HCT116 (cell line): ENCODE measurements around the gene SMARCA4. TPM values are rescaled to one million over a fixed set of nuclear protein-coding genes. Genes with fewer than 3 reads are reported as not detected.

ENCODE experiments used
- ATAC-seq: fragments of 200-7000 bp; cut with Tn5 transposase; 2 replicates; pipeline ENCODE4 v1.9.1; 2020; ENCODE audit warnings: mild to moderate bottlenecking, moderate library complexity
- BruUV-seq: library from RNA; stranded (reverse); fragments of 400-500 nt; replicated peaks from 2 replicates; lab custom pipeline; 2021; lab: Mats Ljungman, UMichigan
- CTCF ChIA-PET: fragments of 300-600 bp; sonication (Branson Sonifier 250); formaldehyde crosslinking; loops from one replicate; lab custom pipeline; 2021; ENCODE audit warnings: antibody characterized with exemption; lab: Charles Lee
- POLR2A ChIA-PET: fragments of 300-600, 350-600 bp; sonication (Branson Sonifier 250); formaldehyde crosslinking; loops from one replicate; lab custom pipeline; 2021; ENCODE audit warnings: antibody characterized with exemption; lab: Charles Lee
- RAD21 ChIA-PET, 2 experiments: fragments of 300-600 bp; sonication (Branson Sonifier 250); formaldehyde crosslinking; loops; one replicate each; lab custom pipeline; 2023; ENCODE audit warnings: low total read pairs in 2 of 2; ENCODE audit not compliant: uncharacterized antibody in 2 of 2, unreplicated experiment in 2 of 2, low non-redundant PET in 1 of 2; lab: Charles Lee
- DNase-seq: peaks from one replicate; pipeline ENCODE4 v3.0.0-alpha.2; 2010; ENCODE audit warnings: low read depth, low spot score
- H2AFZ ChIP-seq: fragments of 200-600 bp; shearing (Covaris generic), sonication (generic); 2 replicates; pipeline ENCODE4 v1.6.1; 2017; ENCODE audit warnings: low read depth, mixed run types, mixed read lengths, antibody characterized with exemption, low read length; ENCODE audit not compliant: poor library complexity, severe bottlenecking
- H3K27ac ChIP-seq: 2 replicates; pipeline ENCODE4 v1.5.1; 2012; ENCODE audit warnings: low read depth, low read length
- H3K27me3 ChIP-seq: fragments of 200-600 bp; sonication (generic); 2 replicates; pipeline ENCODE4 v1.6.1; 2016; ENCODE audit warnings: mixed run types, low read length, mixed read lengths; ENCODE audit not compliant: insufficient read depth
- H3K36me3 ChIP-seq, 2 experiments: fragments of 200-500 bp in 1 of 2; fragments of 200-600 bp in 1 of 2; sonication (Bioruptor generic) in 1 of 2; sonication (generic) in 1 of 2; 2 replicates each; pipeline versions ENCODE4 v1.5.1 to v1.6.1; 2014 to 2016; ENCODE audit warnings: low read length in 2 of 2, inconsistent platforms in 1 of 2, mixed read lengths in 1 of 2, mixed run types in 1 of 2; ENCODE audit not compliant: insufficient read depth in 2 of 2, control insufficient read depth in 1 of 2
- H3K4me1 ChIP-seq, 2 experiments: fragments of 200-600 bp in 1 of 2; sonication (generic) in 1 of 2; 2 replicates each; pipeline versions ENCODE4 v1.5.1 to v1.6.1; 2012 to 2017; ENCODE audit warnings: low read length in 2 of 2, inconsistent platforms in 1 of 2, mild to moderate bottlenecking in 1 of 2, mixed read lengths in 1 of 2, mixed run types in 1 of 2, moderate library complexity in 1 of 2; ENCODE audit not compliant: insufficient read depth in 2 of 2, control insufficient read depth in 1 of 2
- H3K4me2 ChIP-seq: fragments of 200-600 bp; sonication (generic); 2 replicates; pipeline ENCODE4 v1.6.1; 2017; ENCODE audit warnings: mixed run types, low read length, mixed read lengths
- H3K4me3 ChIP-seq, 2 experiments: fragments of 200-600 bp in 1 of 2; sonication (generic) in 1 of 2; replicated peaks in 1 of 2; 2 replicates each; pipeline ENCODE4 v1.5.1; 2011 to 2016; ENCODE audit warnings: low read length in 2 of 2, control low read depth in 1 of 2, low read depth in 1 of 2, mild to moderate bottlenecking in 1 of 2, mixed read lengths in 1 of 2, mixed run types in 1 of 2
- H3K79me2 ChIP-seq: fragments of 200-600 bp; sonication (generic); 2 replicates; pipeline ENCODE4 v1.6.1; 2017; ENCODE audit warnings: mild to moderate bottlenecking, mixed run types, low read length, moderate library complexity, mixed read lengths; ENCODE audit not compliant: insufficient read depth
- H3K9ac ChIP-seq: fragments of 200-600 bp; sonication (generic); 2 replicates; pipeline ENCODE4 v1.6.1; 2016; ENCODE audit warnings: low read length, mixed read lengths
- H3K9me2 ChIP-seq: fragments of 200-600 bp; sonication (generic), shearing (Covaris generic); 2 replicates; pipeline ENCODE4 v1.6.1; 2017; ENCODE audit warnings: mixed run types, mild to moderate bottlenecking, moderate library complexity; ENCODE audit not compliant: insufficient read depth
- H3K9me3 ChIP-seq, 2 experiments: fragments of 200-500 bp in 1 of 2; fragments of 200-600 bp in 1 of 2; sonication (Bioruptor generic) in 1 of 2; sonication (generic) in 1 of 2; 2 replicates each; pipeline ENCODE4 v1.6.1; 2014 to 2017; ENCODE audit warnings: low read length in 2 of 2, mixed read lengths in 2 of 2, inconsistent platforms in 1 of 2, low read depth in 1 of 2, mild to moderate bottlenecking in 1 of 2, mixed run types in 1 of 2, moderate library complexity in 1 of 2; ENCODE audit not compliant: control insufficient read depth in 1 of 2, insufficient read depth in 1 of 2
- H4K20me1 ChIP-seq: fragments of 200-600 bp; sonication (generic), shearing (Covaris generic); 2 replicates; pipeline ENCODE4 v1.6.1; 2017; ENCODE audit warnings: mixed run types, mild to moderate bottlenecking, moderate library complexity; ENCODE audit not compliant: insufficient read depth
- EGR1 ChIP-seq: IDR thresholded peaks from 2 replicates; pipeline ENCODE4 v1.6.1; 2012; ENCODE audit warnings: low read depth
- ELF1 ChIP-seq: IDR thresholded peaks from 2 replicates; pipeline ENCODE4 v1.6.1; 2012; ENCODE audit warnings: low read depth, borderline replicate concordance
- EZH2phosphoT487 ChIP-seq: fragments of 200-600 bp; IDR thresholded peaks from 2 replicates; pipeline ENCODE4 v1.6.1; 2018; ENCODE audit warnings: antibody characterized with exemption, borderline replicate concordance
- FOSL1 ChIP-seq: IDR thresholded peaks from 2 replicates; pipeline ENCODE4 v1.6.1; 2012; ENCODE audit warnings: low read depth
- JUND ChIP-seq: IDR thresholded peaks from 2 replicates; pipeline ENCODE4 v1.6.1; 2012
- MAX ChIP-seq: IDR thresholded peaks from 2 replicates; pipeline ENCODE4 v1.6.1; 2012
- POLR2AphosphoS5 ChIP-seq: IDR thresholded peaks from 2 replicates; pipeline ENCODE4 v1.6.1; 2011; ENCODE audit warnings: mild to moderate bottlenecking, low read depth, low read length, moderate library complexity
- RAD21 ChIP-seq: IDR thresholded peaks from 2 replicates; pipeline ENCODE4 v1.6.1; 2012; ENCODE audit warnings: low read depth, mild to moderate bottlenecking
- SRF ChIP-seq: IDR thresholded peaks from 2 replicates; pipeline ENCODE4 v1.6.1; 2012; ENCODE audit warnings: low read depth
- ZNF274 ChIP-seq: fragments of 200-500 bp; sonication (Bioruptor generic); IDR thresholded peaks from 2 replicates; pipeline ENCODE4 v1.6.1; 2014; ENCODE audit warnings: mild to moderate bottlenecking, low read depth, low read length, inconsistent platforms
- intact Hi-C: fragments of 100-400 bp; cut with micrococcal nuclease; formaldehyde crosslinking; loops from 2 replicates; pipeline ENCODE4 v1.10.0; 2022
- total RNA-seq: library from RNA; stranded (reverse); gene quantifications from one replicate; pipeline ENCODE4 v1.2.1, GENCODE V29; 2021; ENCODE audit not compliant: unreplicated experiment

The SMARCA4 gene
- total RNA-seq, 1 experiment from 2014 or later: 116 TPM

- ChIA-PET POLR2A (no interaction called here), CTCF (no interaction called here), RAD21 (no interaction called here)
- H3K27ac ChIP-seq: no peak overlapping the region
- TF ChIP-seq POLR2AphosphoS5 (no peak), JUND (no peak), ELF1 (no peak), FOSL1 (no peak)
- ATAC-seq (no peak), DNase-seq (no peak)
- peaks cover 43 to 59% of the 10 kb centered on the region in 2 experiments for H3K36me3 ChIP-seq
- no peak overlapping the region for H2AFZ ChIP-seq
- no peak overlapping the region for H3K4me3 ChIP-seq
- intact Hi-C loops: no loop called here
- H3K4me2 ChIP-seq: no peak overlapping the region
- no peaks in the 10 kb centered on the region for H4K20me1 ChIP-seq
- H3K4me1 ChIP-seq: no peaks in the 10 kb centered on the region
- H3K9ac ChIP-seq: no peak overlapping the region
- H3K9me3 ChIP-seq: no peaks in the 10 kb centered on the region
- no peaks in the 10 kb centered on the region; the same call in 1 of the 2 replicates for H3K79me2 ChIP-seq
- no TSS peak for BruUV-seq
- no peaks in the 10 kb centered on the region for H3K27me3 ChIP-seq
- no peaks in the 10 kb centered on the region for H3K9me2 ChIP-seq
Observed at GRCh38 chr19:11028146-11028545, 67.3 kb downstream of the SMARCA4 start.

DNA sequence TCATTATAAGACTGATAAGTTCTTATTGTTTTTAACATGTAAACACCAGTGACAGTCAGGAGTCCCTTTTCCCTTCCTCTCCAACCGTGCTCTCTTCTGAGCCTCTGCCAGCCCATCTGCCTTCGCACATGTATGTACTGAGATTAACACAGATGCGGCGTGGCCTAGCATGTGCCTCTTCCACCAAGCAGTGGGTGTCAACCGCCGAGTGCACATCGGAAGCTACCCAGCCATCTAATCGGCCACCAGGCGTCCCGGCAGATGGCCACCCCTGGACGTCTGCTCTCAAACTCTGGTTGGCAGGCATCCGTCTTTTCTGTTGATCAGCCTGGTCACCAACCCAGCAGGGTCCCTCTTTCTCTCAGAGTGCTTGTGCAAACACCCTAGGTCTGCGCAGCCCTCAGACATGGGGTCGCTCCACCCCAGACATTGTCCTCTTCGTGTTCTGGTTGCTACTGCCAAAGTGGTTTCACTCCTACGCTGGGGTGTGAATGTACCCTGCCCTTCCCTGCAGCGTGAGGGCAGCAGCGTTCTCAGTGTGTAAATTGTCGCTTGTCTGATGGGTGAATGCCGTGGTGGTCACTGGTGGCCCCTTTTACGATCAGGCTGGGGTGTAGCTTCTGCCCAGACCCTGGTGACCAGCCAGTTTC is 70.7 kb downstream of the SMARCA4 start:
- CTCF ChIA-PET: no interaction called here
- no peaks in the 10 kb centered on the region for H3K27me3 ChIP-seq
- H2AFZ ChIP-seq: no peak overlapping the region
- peaks cover 41 to 62% of the 10 kb centered on the region in 2 experiments for H3K36me3 ChIP-seq
- intact Hi-C loops: no loop called here
- RAD21 ChIA-PET: no interaction called here
- POLR2A ChIA-PET: no interaction called here
- DNase-seq (no peak), ATAC-seq (no peak)
- H4K20me1 ChIP-seq: no peaks in the 10 kb centered on the region
- H3K9me2 ChIP-seq: no peaks in the 10 kb centered on the region
- H3K4me3 ChIP-seq: no peak overlapping the region
- peaks cover 0 to 8% of the 10 kb centered on the region in 2 experiments; a peak in 1 of 4 replicates for H3K4me1 ChIP-seq
- peaks cover 6% of the 10 kb centered on the region; the same call in 1 of the 2 replicates for H3K79me2 ChIP-seq
- no peak overlapping the region for H3K9ac ChIP-seq
- no peaks in the 10 kb centered on the region for H3K9me3 ChIP-seq
- no peak overlapping the region for H3K4me2 ChIP-seq
- no peak for TF ChIP-seq JUND
- TF ChIP-seq EZH2phosphoT487: no peak
- TF ChIP-seq RAD21: no peak
- no peak for TF ChIP-seq SRF
- TF ChIP-seq ZNF274: no peak
- TF ChIP-seq EGR1: no peak
- no peak for TF ChIP-seq MAX
- no peak overlapping the region for H3K27ac ChIP-seq
- BruUV-seq: no TSS peak
